OCI-LY3 (cell line): ENCODE results near the gene APOA5.

Source experiments
- EZH2phosphoT487 ChIP-seq: fragments of 200-600 bp; shearing (Covaris generic); IDR thresholded peaks from 2 replicates; pipeline ENCODE4 v1.6.1; 2018; ENCODE audit warnings: antibody characterized with exemption, mixed run types, low read depth
- TF ChIP-seq, protein P1 (sequence below): fragments of 200-600, 300-600 bp; sonication (generic); IDR thresholded peaks from 2 replicates; pipeline ENCODE4 v1.5.1; 2014; ENCODE audit warnings: antibody characterized with exemption, low read length, low read depth

DNA sequence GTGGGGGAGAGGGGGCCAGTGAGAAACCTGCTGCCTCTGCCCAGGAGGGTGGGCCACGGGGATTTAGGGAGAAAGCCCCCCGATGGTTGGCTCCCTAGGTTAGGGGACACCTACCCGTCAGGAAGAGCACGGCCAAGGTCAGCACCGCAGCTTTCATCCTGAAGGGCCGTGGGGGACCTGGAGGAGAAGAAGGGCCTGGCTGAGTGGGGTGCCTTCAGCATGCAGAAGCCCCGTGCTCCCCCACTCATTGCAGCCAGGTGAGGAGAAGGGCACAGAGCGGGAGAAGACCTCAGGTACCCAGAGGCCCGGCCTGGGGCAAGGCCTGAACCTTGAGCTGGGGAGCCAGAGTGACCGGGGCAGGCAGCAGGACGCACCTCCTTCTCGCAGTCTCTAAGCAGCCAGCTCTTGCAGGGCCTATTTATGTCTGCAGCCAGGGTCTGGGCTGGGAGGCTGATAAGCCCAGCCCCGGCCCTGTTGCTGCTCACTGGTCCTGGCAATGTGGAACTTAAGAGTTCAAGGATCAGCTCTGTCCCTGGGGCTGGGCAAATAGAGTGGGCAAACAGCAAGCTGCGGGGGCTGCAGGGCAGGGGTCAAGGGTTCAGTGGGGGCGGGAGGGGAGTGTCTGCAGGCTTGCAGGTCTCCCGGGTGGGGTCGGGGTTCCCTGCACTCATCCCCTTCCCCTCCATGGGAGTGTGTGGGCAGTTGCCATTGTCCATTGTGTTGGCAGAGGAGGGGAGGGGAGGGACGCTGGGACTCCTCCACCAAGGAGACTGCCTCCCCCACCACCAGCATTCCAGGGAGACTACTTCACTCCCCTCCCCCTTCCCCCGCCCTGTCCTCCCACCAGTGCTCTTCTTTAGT lies 45.8 kb upstream of the APOA5 start, which contains the start of gene APOA1:
- TF ChIP-seq, protein P1, sequence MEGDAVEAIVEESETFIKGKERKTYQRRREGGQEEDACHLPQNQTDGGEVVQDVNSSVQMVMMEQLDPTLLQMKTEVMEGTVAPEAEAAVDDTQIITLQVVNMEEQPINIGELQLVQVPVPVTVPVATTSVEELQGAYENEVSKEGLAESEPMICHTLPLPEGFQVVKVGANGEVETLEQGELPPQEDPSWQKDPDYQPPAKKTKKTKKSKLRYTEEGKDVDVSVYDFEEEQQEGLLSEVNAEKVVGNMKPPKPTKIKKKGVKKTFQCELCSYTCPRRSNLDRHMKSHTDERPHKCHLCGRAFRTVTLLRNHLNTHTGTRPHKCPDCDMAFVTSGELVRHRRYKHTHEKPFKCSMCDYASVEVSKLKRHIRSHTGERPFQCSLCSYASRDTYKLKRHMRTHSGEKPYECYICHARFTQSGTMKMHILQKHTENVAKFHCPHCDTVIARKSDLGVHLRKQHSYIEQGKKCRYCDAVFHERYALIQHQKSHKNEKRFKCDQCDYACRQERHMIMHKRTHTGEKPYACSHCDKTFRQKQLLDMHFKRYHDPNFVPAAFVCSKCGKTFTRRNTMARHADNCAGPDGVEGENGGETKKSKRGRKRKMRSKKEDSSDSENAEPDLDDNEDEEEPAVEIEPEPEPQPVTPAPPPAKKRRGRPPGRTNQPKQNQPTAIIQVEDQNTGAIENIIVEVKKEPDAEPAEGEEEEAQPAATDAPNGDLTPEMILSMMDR: no peak
- TF ChIP-seq EZH2phosphoT487: no peak
